PC-9 (cell line): ENCODE measurements around the gene PACSIN1. TPM values are rescaled to one million over a fixed set of nuclear protein-coding genes. Genes with fewer than 3 reads are reported as not detected.

Experiments used
- BruUV-seq: library from RNA; stranded (reverse); fragments of 400-500 nt; replicated peaks from 2 replicates; lab custom pipeline; 2021; lab: Mats Ljungman, UMichigan
- CTCF ChIA-PET: fragments of 300-600 bp; sonication (Branson Sonifier 250); formaldehyde crosslinking; loops from one replicate; lab custom pipeline; 2022; ENCODE audit warnings: antibody characterized with exemption; lab: Charles Lee
- POLR2A ChIA-PET: fragments of 300-600 bp; sonication (Branson Sonifier 250); formaldehyde crosslinking; loops from one replicate; lab custom pipeline; 2022; ENCODE audit warnings: antibody characterized with exemption; ENCODE audit not compliant: unreplicated experiment; lab: Charles Lee
- DNase-seq, 2 experiments: peaks; one replicate each; pipeline versions ENCODE4 v3.0.0 to v3.0.0-alpha.2; 2015 to 2022; ENCODE audit warnings: mixed read lengths in 1 of 2
- H2AFZ ChIP-seq: fragments of 200-600 bp; sonication (generic); 2 replicates; pipeline ENCODE4 v1.8.1; 2017; ENCODE audit warnings: antibody characterized with exemption
- H3F3A ChIP-seq: fragments of 200-600 bp; sonication (generic); 2 replicates; pipeline ENCODE4 v1.8.1; 2017; ENCODE audit warnings: antibody characterized with exemption, mild to moderate bottlenecking, low read depth; ENCODE audit not compliant: insufficient read depth
- H3K27ac ChIP-seq: fragments of 200-600 bp; sonication (generic); 2 replicates; pipeline ENCODE4 v1.6.1; 2016; ENCODE audit warnings: mixed run types
- H3K27me3 ChIP-seq: fragments of 200-600 bp; sonication (generic); 2 replicates; pipeline ENCODE4 v1.6.1; 2016; ENCODE audit warnings: low read depth, mixed run types; ENCODE audit not compliant: insufficient read depth
- H3K36me3 ChIP-seq: fragments of 200-600 bp; sonication (generic); 2 replicates; pipeline ENCODE4 v1.6.1; 2016; ENCODE audit warnings: low read depth, mixed run types
- H3K4me1 ChIP-seq: fragments of 200-600 bp; sonication (generic); replicated peaks from 2 replicates; pipeline ENCODE4 v1.6.1; 2016; ENCODE audit warnings: mixed run types; ENCODE audit not compliant: insufficient read depth
- H3K4me2 ChIP-seq: fragments of 200-600 bp; sonication (generic); 2 replicates; pipeline ENCODE4 v1.6.1; 2017; ENCODE audit warnings: mixed run types
- H3K4me3 ChIP-seq: fragments of 200-600 bp; sonication (generic); 2 replicates; pipeline ENCODE4 v1.6.1; 2016; ENCODE audit warnings: mixed run types
- H3K79me2 ChIP-seq: fragments of 200-600 bp; sonication (generic); 2 replicates; pipeline ENCODE4 v1.6.1; 2017; ENCODE audit warnings: low read depth, mixed run types
- H3K9me2 ChIP-seq: fragments of 200-600 bp; sonication (generic); 2 replicates; pipeline ENCODE4 v1.8.1; 2017; ENCODE audit warnings: mild to moderate bottlenecking; ENCODE audit not compliant: insufficient read depth
- H3K9me3 ChIP-seq: fragments of 200-600 bp; sonication (generic); 2 replicates; pipeline ENCODE4 v1.8.1; 2016; ENCODE audit warnings: low read depth; ENCODE audit not compliant: insufficient read depth
- H4K20me1 ChIP-seq: fragments of 200-600 bp; sonication (generic); 2 replicates; pipeline ENCODE4 v1.8.1; 2017; ENCODE audit not compliant: insufficient read depth
- EZH2 ChIP-seq: fragments of 200-600 bp; sonication (generic); IDR thresholded peaks from 2 replicates; pipeline ENCODE4 v1.8.0; 2017; ENCODE audit warnings: antibody characterized with exemption, low read depth
- intact Hi-C: fragments of 100-400 bp; cut with micrococcal nuclease; formaldehyde crosslinking; loops from one replicate; pipeline ENCODE4 v1.10.0; 2022; ENCODE audit not compliant: unreplicated experiment
- total RNA-seq: library from RNA; stranded (reverse); gene quantifications from 2 replicates; pipeline ENCODE4 v1.2.3, GENCODE V29; 2021
- TF ChIP-seq, protein P1 (sequence below): fragments of 200-600 bp; sonication (generic); conservative IDR thresholded peaks from 2 replicates; pipeline ENCODE4 v1.6.1; 2017; ENCODE audit warnings: mixed run types, antibody characterized with exemption, mild to moderate bottlenecking, moderate library complexity

PACSIN1 gene
- total RNA-seq, 1 experiment from 2014 or later: 5.0 TPM

DNA sequence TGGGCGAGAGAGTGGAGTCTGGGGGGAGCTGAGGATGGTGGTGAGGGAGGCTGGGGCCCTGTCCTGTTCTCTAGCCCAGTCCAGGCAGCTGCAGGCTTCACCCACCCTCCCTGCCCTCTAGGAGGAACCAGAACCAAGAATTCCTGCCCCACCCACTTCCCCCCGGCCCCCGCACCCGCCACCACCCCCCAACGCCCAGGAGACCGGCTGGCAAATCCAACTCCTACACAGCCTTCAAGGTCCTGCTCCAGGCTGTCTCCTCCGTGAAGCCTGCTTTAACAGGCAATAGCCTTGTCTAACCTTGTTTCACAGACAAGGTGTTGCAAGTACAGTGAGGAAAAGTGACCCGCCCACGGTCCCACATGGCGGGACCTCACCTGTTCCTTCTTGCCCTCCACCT is 87.9 kb downstream of the PACSIN1 start:
- Histone ChIP-seq H3K9me2 (no peaks in the 10 kb centered on the region), H3K36me3 (no peaks in the 10 kb centered on the region), H3K4me2 (peak overlapping the region; percentile 77), H3K9me3 (peaks cover 4% of the 10 kb centered on the region; the same call in 1 of the 2 replicates), H3K27me3 (no peaks in the 10 kb centered on the region), H4K20me1 (no peaks in the 10 kb centered on the region), H3F3A (peaks cover 6% of the 10 kb centered on the region; the same call in 1 of the 2 replicates), H3K4me1 (peaks cover 47% of the 10 kb centered on the region), H3K27ac (no peak overlapping the region), H3K4me3 (no peak overlapping the region), H2AFZ (no peak overlapping the region), H3K79me2 (no peaks in the 10 kb centered on the region)
- no peak for TF ChIP-seq EZH2
- TF ChIP-seq, protein P1, sequence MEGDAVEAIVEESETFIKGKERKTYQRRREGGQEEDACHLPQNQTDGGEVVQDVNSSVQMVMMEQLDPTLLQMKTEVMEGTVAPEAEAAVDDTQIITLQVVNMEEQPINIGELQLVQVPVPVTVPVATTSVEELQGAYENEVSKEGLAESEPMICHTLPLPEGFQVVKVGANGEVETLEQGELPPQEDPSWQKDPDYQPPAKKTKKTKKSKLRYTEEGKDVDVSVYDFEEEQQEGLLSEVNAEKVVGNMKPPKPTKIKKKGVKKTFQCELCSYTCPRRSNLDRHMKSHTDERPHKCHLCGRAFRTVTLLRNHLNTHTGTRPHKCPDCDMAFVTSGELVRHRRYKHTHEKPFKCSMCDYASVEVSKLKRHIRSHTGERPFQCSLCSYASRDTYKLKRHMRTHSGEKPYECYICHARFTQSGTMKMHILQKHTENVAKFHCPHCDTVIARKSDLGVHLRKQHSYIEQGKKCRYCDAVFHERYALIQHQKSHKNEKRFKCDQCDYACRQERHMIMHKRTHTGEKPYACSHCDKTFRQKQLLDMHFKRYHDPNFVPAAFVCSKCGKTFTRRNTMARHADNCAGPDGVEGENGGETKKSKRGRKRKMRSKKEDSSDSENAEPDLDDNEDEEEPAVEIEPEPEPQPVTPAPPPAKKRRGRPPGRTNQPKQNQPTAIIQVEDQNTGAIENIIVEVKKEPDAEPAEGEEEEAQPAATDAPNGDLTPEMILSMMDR: no peak
- no TSS peak for BruUV-seq
- DNase-seq: no peak
- ChIA-PET CTCF (no interaction called here), POLR2A (interaction anchor here (0.6 kb wide), 1 partner anchor 33 kb away, joined by 3 read pairs; no protein-coding TSS in a partner anchor)
- intact Hi-C loops: no loop called here

DNA sequence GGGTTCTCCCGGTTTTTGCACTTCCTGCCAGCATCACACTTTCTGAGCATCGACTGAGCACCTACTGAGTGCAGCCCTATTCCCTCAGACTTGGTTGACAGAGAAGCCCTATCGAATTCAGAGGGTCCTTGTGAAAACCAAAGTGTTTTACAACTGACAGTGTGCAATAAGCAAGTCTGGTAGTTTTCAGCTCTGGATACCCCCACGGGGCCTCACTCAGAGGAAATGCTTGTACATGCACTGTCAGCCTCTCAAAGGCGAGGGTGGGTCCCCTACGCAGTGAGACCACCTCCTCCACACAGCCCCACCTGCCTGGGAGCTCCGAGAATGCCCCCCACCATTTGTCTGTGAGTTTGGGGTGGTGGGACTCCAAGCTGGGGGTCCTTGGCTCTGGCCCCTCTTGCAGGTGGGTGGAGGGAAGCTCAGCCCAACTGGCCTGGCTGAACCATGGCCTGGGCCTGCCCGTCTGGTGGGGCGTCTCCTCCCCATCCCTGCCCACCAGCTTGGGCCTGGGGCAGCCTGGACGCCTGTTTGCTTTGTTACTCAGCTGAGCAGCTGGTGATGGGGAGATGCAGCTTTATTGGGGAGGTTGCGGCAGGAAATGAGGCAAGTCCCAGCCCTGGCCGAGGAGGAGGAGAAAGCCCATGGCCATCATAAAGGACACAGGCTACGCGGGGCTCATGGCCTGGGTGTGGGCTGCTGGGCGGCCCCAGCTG is 88.6 kb downstream of the PACSIN1 start:
- BruUV-seq: no TSS peak
- Histone ChIP-seq H3K4me1 (peaks cover 47% of the 10 kb centered on the region), H3K27me3 (no peaks in the 10 kb centered on the region), H3K9me2 (no peaks in the 10 kb centered on the region), H3K79me2 (no peaks in the 10 kb centered on the region), H3K27ac (no peak overlapping the region), H3F3A (peaks cover 6% of the 10 kb centered on the region; the same call in 1 of the 2 replicates), H3K36me3 (no peaks in the 10 kb centered on the region), H3K4me2 (peak overlapping the region; percentile 77), H3K9me3 (peaks cover 4% of the 10 kb centered on the region; the same call in 1 of the 2 replicates), H3K4me3 (peak overlapping the region; percentile 50; the same call in 1 of the 2 replicates), H2AFZ (no peak overlapping the region), H4K20me1 (no peaks in the 10 kb centered on the region)
- peak in 1 of 2 experiments; percentile 43 for DNase-seq
- ChIA-PET POLR2A (interaction anchor here (0.6 kb wide), 1 partner anchor 32 kb away, joined by 3 read pairs; no protein-coding TSS in a partner anchor), CTCF (no interaction called here)
- intact Hi-C loops: no loop called here
- TF ChIP-seq EZH2: no peak
- TF ChIP-seq, protein P1: no peak

DNA sequence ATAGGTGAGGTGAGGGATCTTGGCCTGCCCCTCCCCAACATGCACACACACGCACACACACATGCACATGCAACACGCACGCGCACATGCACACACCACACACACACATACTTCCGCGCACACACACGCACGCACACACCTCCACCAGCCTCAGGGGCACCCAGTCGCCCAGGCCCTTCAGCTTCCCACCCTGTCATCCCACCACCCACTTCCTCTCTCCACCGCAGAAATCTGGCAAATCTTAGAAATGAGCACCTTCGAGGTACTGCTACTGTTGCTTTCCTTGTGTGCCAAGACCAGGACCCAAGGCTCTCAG is 89.1 kb downstream of the PACSIN1 start:
- H3K79me2 ChIP-seq: no peaks in the 10 kb centered on the region
- CTCF ChIA-PET: no interaction called here
- H3K27me3 ChIP-seq: no peaks in the 10 kb centered on the region
- H2AFZ ChIP-seq: no peak overlapping the region
- no peak overlapping the region for H3K27ac ChIP-seq
- intact Hi-C loops: no loop called here
- TF ChIP-seq EZH2: no peak
- TF ChIP-seq, protein P1: no peak
- peaks cover 10% of the 10 kb centered on the region; the same call in 1 of the 2 replicates for H3F3A ChIP-seq
- no peaks in the 10 kb centered on the region for H3K9me2 ChIP-seq
- H3K9me3 ChIP-seq: peaks cover 4% of the 10 kb centered on the region; the same call in 1 of the 2 replicates
- no TSS peak for BruUV-seq
- H3K4me1 ChIP-seq: peaks cover 47% of the 10 kb centered on the region
- H3K4me2 ChIP-seq: peak overlapping the region; percentile 77
- no peaks in the 10 kb centered on the region for H3K36me3 ChIP-seq
- peak overlapping the region; percentile 50; the same call in 1 of the 2 replicates for H3K4me3 ChIP-seq
- POLR2A ChIA-PET: no interaction called here
- no peak for DNase-seq
- no peaks in the 10 kb centered on the region for H4K20me1 ChIP-seq
